Neural progenitor cell (in vitro differentiated cells): ENCODE data around the gene PATE2. TPM values are rescaled to one million over a fixed set of nuclear protein-coding genes. Genes with fewer than 3 reads are reported as not detected.

Experiments
- DNase-seq: peaks from one replicate; pipeline ENCODE4 v3.0.0-alpha.2; 2016; ENCODE audit warnings: low spot score
- H2AFZ ChIP-seq: fragments of 200-600 bp; sonication (generic); replicated peaks from 2 replicates; pipeline ENCODE4 v1.6.1; 2016; ENCODE audit warnings: antibody characterized with exemption
- H3F3A ChIP-seq: fragments of 200-600 bp; sonication (generic); 2 replicates; pipeline ENCODE4 v1.6.1; 2016; ENCODE audit warnings: antibody characterized with exemption, low read depth
- H3K27ac ChIP-seq: fragments of 200-600 bp; sonication (generic); 2 replicates; pipeline ENCODE4 v1.5.1; 2016; ENCODE audit warnings: mild to moderate bottlenecking
- H3K27me3 ChIP-seq: fragments of 200-600 bp; sonication (generic); 2 replicates; pipeline ENCODE4 v1.6.1; 2016; ENCODE audit warnings: mild to moderate bottlenecking, moderate library complexity
- H3K36me3 ChIP-seq: fragments of 200-600 bp; sonication (generic); 2 replicates; pipeline ENCODE4 v1.5.1; 2016
- H3K4me1 ChIP-seq: fragments of 200-600 bp; sonication (generic); 2 replicates; pipeline ENCODE4 v1.6.1; 2016; ENCODE audit warnings: mixed run types
- H3K4me2 ChIP-seq: fragments of 200-600 bp; sonication (generic); 2 replicates; pipeline ENCODE4 v1.6.1; 2016
- H3K4me3 ChIP-seq: fragments of 200-600 bp; sonication (generic); 2 replicates; pipeline ENCODE4 v1.5.1; 2016
- H3K79me2 ChIP-seq: fragments of 200-600 bp; sonication (generic); 2 replicates; pipeline ENCODE4 v1.6.1; 2016; ENCODE audit warnings: low read depth
- H3K9ac ChIP-seq: fragments of 200-600 bp; sonication (generic); 2 replicates; pipeline ENCODE4 v1.6.1; 2016
- H3K9me3 ChIP-seq: fragments of 200-600 bp; sonication (generic); 2 replicates; pipeline ENCODE4 v1.5.1; 2016; ENCODE audit warnings: low read depth
- H4K20me1 ChIP-seq: fragments of 200-600 bp; sonication (generic); 2 replicates; pipeline ENCODE4 v1.6.1; 2016; ENCODE audit warnings: low read depth
- H3K27ac Mint-ChIP-seq: 3 replicates; pipeline ENCODE4 v1.8.0; 2021; ENCODE audit warnings: mixed read lengths
- H3K27me3 Mint-ChIP-seq: 2 replicates; pipeline ENCODE4 v1.8.0; 2022; ENCODE audit warnings: low read depth, mild to moderate bottlenecking, inconsistent platforms, moderate library complexity, mixed read lengths; ENCODE audit not compliant: insufficient read depth
- H3K36me3 Mint-ChIP-seq: 3 replicates; pipeline ENCODE4 v1.8.0; 2021; ENCODE audit warnings: mixed read lengths
- H3K4me1 Mint-ChIP-seq: 3 replicates; pipeline ENCODE4 v1.8.0; 2021; ENCODE audit warnings: mixed read lengths
- H3K4me3 Mint-ChIP-seq: 3 replicates; pipeline ENCODE4 v1.8.0; 2021; ENCODE audit warnings: mild to moderate bottlenecking, moderate library complexity, mixed read lengths
- H3K9me3 Mint-ChIP-seq: 3 replicates; pipeline ENCODE4 v1.8.0; 2020; ENCODE audit warnings: mixed read lengths
- EZH2 ChIP-seq: fragments of 200-600 bp; sonication (generic); IDR thresholded peaks from 2 replicates; pipeline ENCODE4 v1.6.1; 2017; ENCODE audit warnings: antibody characterized with exemption, mild to moderate bottlenecking, moderate library complexity
- EZH2phosphoT487 ChIP-seq: fragments of 200-600 bp; sonication (generic); IDR thresholded peaks from 2 replicates; pipeline ENCODE4 v1.6.1; 2017; ENCODE audit warnings: antibody characterized with exemption
- total RNA-seq: library from RNA; depleted of rRNA; stranded (reverse); fragments of >200 nt; gene quantifications from 2 replicates; pipeline ENCODE4 v1.2.3, GENCODE V29; 2015; ENCODE audit warnings: low replicate concordance
- TF ChIP-seq, protein P1 (sequence below): fragments of 200-600 bp; sonication (generic); IDR thresholded peaks from 2 replicates; pipeline ENCODE4 v1.5.1; 2017; ENCODE audit warnings: antibody characterized with exemption, mild to moderate bottlenecking

Gene PATE2
- total RNA-seq, 1 donor from 2014 or later, result 0.24 TPM

DNA sequence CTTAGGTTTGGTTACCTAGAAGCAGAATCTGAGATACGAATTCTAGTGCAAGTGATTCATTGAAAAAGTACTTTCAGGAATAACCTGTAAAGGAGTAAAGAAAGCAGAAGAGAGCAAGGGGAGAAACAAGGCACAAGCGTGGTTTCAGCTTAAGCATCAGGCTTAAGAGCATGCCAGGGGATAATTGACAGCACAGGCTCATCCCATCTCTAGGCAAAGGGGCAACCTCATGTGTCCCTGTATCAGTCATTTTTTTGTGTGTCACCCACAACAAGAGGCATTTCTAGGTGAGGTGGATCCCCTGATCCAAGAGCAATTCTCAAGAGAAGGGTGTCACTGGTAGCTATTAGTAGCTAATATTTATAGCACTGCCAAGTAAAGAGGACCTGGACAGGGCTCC lies 8.0 kb downstream of the PATE2 start:
- Mint-ChIP-seq H3K9me3 (no peaks in the 10 kb centered on the region), H3K36me3 (no peaks in the 10 kb centered on the region), H3K4me1 (peaks cover 7% of the 10 kb centered on the region), H3K27ac (no peak overlapping the region), H3K27me3 (peaks cover 3% of the 10 kb centered on the region), H3K4me3 (no peak overlapping the region)
- Histone ChIP-seq H3K4me3 (no peak overlapping the region), H3F3A (no peaks in the 10 kb centered on the region), H3K36me3 (no peaks in the 10 kb centered on the region), H3K27me3 (no peaks in the 10 kb centered on the region), H3K79me2 (no peaks in the 10 kb centered on the region), H2AFZ (no peak overlapping the region), H3K9ac (no peak overlapping the region), H3K4me2 (no peak overlapping the region), H3K4me1 (peaks cover 7% of the 10 kb centered on the region), H3K9me3 (no peaks in the 10 kb centered on the region), H3K27ac (no peak overlapping the region), H4K20me1 (no peaks in the 10 kb centered on the region)
- DNase-seq, result no peak
- TF ChIP-seq, protein P1, sequence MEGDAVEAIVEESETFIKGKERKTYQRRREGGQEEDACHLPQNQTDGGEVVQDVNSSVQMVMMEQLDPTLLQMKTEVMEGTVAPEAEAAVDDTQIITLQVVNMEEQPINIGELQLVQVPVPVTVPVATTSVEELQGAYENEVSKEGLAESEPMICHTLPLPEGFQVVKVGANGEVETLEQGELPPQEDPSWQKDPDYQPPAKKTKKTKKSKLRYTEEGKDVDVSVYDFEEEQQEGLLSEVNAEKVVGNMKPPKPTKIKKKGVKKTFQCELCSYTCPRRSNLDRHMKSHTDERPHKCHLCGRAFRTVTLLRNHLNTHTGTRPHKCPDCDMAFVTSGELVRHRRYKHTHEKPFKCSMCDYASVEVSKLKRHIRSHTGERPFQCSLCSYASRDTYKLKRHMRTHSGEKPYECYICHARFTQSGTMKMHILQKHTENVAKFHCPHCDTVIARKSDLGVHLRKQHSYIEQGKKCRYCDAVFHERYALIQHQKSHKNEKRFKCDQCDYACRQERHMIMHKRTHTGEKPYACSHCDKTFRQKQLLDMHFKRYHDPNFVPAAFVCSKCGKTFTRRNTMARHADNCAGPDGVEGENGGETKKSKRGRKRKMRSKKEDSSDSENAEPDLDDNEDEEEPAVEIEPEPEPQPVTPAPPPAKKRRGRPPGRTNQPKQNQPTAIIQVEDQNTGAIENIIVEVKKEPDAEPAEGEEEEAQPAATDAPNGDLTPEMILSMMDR, result no peak
- TF ChIP-seq EZH2phosphoT487 (no peak), EZH2 (no peak)

DNA sequence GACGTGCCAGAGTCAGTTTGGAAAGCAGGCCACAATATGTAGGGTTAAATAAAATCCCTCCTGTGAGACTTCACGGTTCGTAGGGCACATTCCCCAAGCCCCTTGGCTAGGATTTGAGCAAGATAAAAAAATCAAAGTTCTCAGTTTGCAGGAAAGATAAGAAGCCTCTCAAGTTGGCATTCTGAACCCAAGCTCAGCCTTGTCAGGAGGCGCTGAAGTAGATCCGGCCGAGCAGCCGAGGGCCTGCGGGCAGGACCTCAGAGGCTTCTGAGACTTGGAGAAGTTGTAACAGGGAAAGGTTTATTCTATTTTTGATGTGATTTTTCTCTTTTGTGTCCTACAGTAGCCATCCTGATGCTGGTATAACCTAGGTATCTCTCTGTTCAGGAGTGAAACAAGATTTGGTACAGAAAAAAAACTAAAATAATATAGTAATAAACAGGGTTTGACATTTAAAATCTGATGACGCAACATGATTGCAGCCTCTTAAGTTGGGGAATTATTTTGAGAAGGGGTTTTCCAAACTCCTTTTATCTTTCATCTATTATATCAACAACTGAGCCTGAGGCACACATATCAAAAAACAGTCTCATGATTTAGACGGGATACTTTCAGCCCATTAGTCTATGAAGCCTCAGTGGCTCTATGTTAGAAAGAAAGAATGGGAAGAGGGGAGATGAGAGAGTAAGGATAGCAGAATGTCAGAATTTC lies 10.1 kb downstream of the PATE2 start:
- H4K20me1 ChIP-seq, result no peaks in the 10 kb centered on the region
- no peak overlapping the region for H3K9ac ChIP-seq
- Mint-ChIP-seq H3K27ac (no peak overlapping the region), H3K9me3 (no peaks in the 10 kb centered on the region), H3K27me3 (peaks cover 3% of the 10 kb centered on the region), H3K4me1 (peaks cover 7% of the 10 kb centered on the region), H3K4me3 (no peak overlapping the region), H3K36me3 (no peaks in the 10 kb centered on the region)
- no peaks in the 10 kb centered on the region for H3K79me2 ChIP-seq
- DNase-seq, result no peak
- H3K4me1 ChIP-seq, result peaks cover 7% of the 10 kb centered on the region
- no peak overlapping the region for H3K27ac ChIP-seq
- H2AFZ ChIP-seq, result no peak overlapping the region
- H3K36me3 ChIP-seq, result no peaks in the 10 kb centered on the region
- no peak for TF ChIP-seq EZH2
- TF ChIP-seq EZH2phosphoT487, result no peak
- TF ChIP-seq, protein P1, result no peak
- H3K27me3 ChIP-seq, result no peaks in the 10 kb centered on the region
- H3K4me2 ChIP-seq, result no peak overlapping the region
- no peaks in the 10 kb centered on the region for H3F3A ChIP-seq
- H3K9me3 ChIP-seq, result no peaks in the 10 kb centered on the region
- H3K4me3 ChIP-seq, result no peak overlapping the region

DNA sequence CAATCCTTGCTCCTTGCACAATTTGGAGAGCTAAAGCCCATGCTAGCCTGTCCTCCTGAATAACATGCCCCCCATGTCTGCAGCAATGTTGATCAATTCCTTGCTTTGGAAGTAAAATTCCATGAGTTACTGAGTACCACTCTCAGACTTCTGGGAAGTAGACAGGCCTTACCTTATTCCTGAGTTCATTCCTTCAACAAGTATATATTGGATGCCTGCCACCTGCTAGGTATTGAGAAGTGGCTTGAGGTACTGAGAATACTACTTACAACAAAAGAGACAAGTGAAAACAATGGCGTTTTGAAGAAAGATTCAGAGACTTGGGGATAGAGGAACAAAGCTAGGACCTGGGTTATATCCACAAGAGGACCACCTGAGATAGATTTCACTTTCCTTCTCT lies 12.4 kb downstream of the PATE2 start:
- H3K27me3 ChIP-seq, result no peaks in the 10 kb centered on the region

More for the DNA sequence above, 12.4 kb downstream of the PATE2 start:
- Mint-ChIP-seq H3K36me3 (no peaks in the 10 kb centered on the region), H3K27ac (no peak overlapping the region), H3K27me3 (no peaks in the 10 kb centered on the region), H3K4me3 (no peak overlapping the region), H3K4me1 (peaks cover 7% of the 10 kb centered on the region), H3K9me3 (no peaks in the 10 kb centered on the region)
- TF ChIP-seq, protein P1, result no peak
- no peak for TF ChIP-seq EZH2phosphoT487
- TF ChIP-seq EZH2, result no peak
- H3K36me3 ChIP-seq, result no peaks in the 10 kb centered on the region
- H3K4me1 ChIP-seq, result peaks cover 7% of the 10 kb centered on the region
- H3K79me2 ChIP-seq, result no peaks in the 10 kb centered on the region
- no peak overlapping the region for H3K27ac ChIP-seq
- no peak overlapping the region for H2AFZ ChIP-seq
- DNase-seq, result no peak
- H3K4me3 ChIP-seq, result no peak overlapping the region
- no peak overlapping the region for H3K4me2 ChIP-seq
- no peaks in the 10 kb centered on the region for H4K20me1 ChIP-seq
- no peaks in the 10 kb centered on the region for H3F3A ChIP-seq
- H3K9me3 ChIP-seq, result no peaks in the 10 kb centered on the region
- H3K9ac ChIP-seq, result no peak overlapping the region
